KG1 (cell line): ENCODE data around the gene TMEM120B.
"Not testable (repeated sequence)": the region's sequence is repeated elsewhere in the genome, so short reads cannot be mapped to it uniquely, and the experiment has no call there.

Experiments
- DNase-seq: peaks from one replicate; lab custom pipeline; 2025; lab: John Stamatoyannopoulos, UW

The TMEM120B gene

DNA sequence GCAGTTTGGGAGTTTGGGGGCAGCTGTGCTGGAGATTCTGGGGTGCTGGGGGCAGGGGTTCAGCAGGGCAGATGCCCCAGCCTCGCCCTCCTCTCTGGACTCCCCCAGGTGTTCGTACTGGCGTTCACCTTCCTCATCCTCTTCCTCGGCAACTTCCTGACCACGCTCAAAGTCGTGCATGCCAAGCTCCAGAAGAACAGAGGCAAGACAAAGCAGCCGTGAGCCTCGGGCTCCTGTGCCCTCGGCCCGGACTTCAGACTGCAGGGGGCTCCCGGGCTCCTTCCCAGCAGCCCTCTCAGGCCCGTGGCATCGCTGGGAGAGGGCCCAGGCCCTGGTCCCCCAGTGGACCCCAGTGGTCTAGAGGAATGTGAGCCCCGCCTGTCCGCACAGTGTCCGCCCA is 62.9 kb downstream of the TMEM120B start:
- no peak for DNase-seq

DNA sequence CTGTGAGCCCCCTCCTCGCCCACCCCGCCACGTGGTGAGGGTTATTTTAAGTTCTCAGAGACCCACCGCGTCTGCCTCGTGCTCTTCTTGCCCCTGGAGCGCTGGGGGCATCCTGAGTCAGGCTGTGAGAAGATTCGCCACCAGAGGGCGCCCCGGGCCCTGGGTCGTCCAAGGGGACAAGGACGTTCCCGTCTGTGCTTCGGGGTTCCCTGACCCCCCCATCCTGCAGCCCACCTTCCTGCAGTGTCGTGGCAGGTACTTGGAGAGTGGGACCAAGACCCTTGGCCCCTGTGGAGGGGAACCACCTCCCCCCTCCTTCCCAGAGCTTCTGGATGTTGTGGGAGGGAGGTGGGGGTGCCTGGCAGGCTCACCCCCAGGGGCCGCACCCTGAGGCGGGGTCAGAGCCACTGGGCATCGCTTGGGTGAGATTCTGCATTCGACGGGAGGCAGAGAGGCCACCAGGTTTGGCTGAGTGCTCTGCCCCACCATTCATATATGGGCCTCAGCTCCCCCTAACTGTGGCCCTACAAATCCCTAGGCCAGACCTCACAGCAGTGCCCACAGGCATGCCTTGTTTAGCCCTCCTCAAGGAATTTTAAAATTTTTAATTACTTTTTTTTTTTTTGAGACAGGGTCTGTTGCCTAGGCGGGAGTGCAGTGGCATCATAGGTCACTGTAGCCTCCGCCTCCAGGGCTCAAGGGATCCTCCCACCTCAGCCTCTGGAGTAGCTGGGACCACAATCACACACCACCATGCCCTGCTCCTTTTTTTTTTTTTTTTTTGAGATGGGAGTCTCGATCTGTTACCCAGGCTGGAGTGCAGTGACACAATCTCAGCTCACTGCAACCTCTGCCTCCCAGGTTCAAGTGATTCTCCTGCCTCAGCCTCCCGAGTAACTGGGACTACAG is 63.9 kb downstream of the TMEM120B start:
- peak; percentile 37 for DNase-seq

GRCh38 chr12:121778567-121779421 is 66.2 kb downstream of the TMEM120B start:
- DNase-seq: no peak

DNA sequence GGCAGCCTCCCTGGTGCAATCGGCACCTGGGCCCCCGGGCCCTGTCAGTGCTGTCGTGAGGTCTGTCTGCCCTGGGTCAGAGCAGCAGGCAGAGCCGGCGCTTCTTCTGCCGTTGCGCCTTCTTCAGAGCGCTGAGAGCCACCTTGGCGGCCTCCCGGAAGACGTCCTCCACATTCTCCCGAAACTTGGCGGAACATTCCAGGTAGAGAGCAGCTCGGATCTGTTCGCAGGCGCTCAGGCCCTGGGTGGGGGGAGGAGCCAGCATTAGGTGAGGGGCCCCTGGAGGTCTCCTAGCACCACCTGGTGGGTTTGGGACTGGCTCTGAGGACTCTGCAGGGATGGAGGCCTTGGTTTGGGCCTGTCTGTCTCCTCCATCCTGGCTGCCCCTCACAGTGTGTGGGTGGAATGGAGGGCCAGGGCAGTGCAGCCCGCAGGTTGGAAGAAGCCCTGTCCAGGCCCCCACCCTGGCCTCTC is 66.9 kb downstream of the TMEM120B start:
- DNase-seq: no peak

DNA sequence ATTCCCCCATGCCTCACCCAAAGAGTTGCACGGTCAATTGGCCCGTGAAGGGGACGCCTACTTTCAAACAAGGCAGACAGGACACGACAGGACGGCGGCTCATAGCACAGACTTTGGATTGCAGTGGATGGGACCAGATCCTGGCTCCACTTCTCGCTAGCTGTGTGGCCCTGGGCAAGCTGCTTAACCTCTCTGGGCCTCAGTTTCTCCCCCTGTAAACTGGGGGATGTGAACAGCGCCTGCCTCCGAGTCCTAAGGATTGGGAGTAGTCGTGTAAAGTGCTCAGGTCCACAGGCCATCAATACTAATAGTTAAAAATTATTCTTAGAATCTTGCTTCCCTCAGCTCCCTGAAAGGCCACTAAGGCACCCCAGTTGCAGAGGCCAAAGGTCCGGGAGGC is 67.9 kb downstream of the TMEM120B start:
- no peak for DNase-seq

DNA sequence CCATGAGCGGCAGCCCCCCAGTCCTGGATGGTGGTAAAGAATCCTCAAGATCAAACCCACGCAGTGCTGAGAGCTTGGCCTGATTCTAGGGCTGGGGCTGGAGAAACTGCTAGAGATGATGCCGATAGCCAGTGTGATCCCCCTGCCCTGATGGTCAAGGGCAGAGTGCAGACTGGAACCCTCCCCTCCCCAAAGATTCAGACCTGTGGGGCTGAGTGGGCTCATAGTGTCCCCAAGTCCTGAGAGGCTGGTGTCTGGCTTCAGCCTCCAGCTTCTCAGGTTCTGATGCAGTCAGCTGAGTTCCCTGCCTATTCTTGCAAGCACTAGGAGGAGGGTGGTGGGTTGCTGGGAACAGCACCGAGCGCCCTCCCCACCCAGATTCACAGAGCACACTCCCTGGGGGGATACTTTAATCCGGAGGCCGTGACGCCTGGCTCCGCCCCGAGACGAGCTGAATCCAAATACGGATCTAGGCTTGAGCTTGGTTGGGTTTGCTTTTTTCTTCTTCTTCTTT is 69.0 kb downstream of the TMEM120B start:
- no peak for DNase-seq

DNA sequence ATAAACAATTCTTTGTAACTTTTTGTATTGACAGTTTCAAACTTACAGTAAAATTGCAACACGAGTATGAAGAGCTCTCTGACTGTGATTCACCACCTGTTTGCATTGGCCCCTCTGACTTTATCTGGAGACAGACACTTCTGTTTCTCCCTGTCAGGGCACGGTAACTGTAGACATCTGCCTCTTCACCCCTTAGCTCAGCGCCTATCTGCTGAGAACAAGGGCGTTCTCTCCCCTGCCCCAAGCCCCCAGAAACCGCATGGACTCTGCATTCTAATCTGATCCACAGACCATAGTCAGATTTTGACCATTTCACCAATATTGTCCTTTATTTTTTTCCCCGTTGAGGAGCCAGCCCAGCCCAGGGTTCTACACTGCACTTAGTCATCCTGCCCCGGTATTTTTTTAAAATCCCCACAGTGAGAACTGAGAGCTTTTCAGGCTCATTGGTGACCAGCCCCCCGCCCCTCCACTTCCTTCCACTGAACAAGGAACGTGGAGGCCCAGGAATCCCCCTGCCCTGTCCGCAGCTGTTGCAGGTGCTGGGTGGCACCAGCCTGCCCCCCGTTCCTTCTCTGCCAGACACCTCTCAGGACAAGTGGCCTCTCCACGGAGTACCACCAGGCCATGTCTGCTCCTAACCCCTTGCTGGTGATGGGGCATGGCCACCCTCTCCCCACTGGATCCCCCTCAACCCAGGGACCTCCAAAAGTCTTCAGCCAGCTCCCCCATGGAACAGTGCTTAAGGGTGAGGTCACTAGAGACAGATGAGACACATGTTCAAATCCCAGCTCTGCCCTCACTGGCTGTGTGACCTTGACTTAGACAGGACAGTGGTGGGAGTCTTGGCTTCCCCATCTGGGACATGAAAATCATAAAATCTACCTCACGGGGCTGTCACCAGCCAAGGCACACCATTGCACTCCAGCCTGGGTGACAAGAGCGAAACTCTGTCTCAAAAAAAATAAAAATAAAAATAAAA is 69.7 kb downstream of the TMEM120B start:
- no peak for DNase-seq

- DNase-seq: no peak
Observed at GRCh38 chr12:121783766-121784165, 71.2 kb downstream of the TMEM120B start.

DNA sequence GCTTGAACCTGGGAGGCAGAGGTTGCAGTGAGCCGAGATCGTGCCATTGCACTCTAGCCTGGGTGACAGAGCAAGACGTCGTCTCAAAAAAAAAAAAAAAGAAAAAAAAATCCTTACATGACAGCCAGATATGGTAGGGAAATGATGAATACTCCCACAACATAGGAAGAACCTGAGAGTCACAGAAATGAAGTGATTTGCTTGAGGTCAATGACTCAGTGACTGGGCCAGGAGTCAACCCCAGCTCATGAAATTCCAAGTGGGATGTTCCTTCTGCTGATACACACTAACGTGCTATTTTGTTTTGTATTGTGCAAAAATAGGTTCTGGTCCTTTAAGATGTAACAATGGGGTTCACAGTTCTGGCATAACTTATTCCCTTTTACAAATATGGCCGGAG is 71.9 kb downstream of the TMEM120B start:
- DNase-seq: no peak

DNA sequence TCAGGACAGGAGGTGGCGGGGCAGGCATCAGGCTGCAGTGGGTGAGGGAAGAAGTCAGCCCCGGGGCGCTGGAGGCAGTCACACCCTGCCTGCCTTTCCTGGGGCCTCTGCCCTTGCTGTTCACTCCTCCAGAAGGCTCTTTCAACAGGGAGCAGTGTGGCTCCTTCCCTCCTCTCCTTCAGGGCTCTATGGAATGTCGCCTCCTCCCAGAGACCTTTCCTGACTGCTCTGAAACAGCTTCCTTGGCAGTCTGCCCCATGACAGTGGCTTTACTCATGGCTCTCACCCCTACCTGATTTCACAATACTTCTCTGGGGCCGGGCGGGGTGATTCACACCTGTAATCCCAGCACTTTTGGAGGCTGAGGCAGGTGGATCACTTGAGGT is 73.9 kb downstream of the TMEM120B start:
- no peak for DNase-seq

- no peak for DNase-seq
Observed at GRCh38 chr12:121787063-121788025, 74.8 kb downstream of the TMEM120B start.

- no peak for DNase-seq
Observed at GRCh38 chr12:121788176-121788818, 75.7 kb downstream of the TMEM120B start.

GRCh38 chr12:121789233-121789781 is 76.8 kb downstream of the TMEM120B start:
- DNase-seq: peak; percentile 74

DNA sequence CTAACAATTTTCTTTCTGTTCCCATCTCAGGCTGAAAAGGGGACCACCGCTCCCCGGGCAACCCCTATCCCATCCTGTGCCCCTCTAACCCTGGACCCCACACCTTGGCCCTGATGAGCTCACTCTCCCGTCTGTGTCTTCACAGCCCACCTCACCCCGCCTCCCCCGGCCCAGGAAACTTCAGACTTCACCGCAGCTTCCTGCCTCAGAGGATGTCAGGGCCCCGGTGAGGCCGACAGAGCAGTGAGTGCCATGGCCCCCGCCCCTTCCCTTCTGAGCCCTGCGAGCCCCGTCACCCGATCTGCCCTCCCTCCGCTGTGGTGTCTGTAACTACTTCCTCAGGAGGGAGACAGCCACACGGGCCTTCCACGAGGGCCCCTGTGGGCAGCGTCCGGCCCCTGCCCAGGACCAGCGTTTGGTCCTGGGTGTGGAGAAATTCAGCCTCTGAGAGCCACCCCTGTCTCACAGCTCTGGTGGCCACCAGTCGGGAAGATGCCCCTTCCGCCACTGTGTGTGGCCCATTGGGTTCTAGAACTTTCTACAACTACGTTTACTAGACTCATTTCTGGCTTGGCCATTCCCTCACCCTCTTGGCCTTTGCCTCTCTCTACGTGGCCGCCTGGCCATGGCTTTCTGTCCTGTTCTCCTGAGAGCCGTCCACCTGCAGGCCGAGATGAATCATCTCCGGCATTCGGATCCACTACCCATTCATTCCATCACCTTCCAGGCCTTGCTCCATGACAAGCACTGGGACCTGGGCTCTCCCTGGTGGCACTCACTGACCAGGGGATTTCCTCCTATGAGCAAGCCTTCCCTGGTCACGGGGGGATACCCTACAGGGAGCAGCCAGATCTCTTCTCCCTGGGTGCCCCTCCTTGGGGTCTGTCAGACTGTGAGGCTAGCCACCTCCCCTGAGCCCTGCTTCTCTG is 77.5 kb downstream of the TMEM120B start:
- DNase-seq: peak; percentile 93

GRCh38 chr12:121790785-121791184 is 78.2 kb downstream of the TMEM120B start:
- DNase-seq: not testable (repeated sequence)

DNA sequence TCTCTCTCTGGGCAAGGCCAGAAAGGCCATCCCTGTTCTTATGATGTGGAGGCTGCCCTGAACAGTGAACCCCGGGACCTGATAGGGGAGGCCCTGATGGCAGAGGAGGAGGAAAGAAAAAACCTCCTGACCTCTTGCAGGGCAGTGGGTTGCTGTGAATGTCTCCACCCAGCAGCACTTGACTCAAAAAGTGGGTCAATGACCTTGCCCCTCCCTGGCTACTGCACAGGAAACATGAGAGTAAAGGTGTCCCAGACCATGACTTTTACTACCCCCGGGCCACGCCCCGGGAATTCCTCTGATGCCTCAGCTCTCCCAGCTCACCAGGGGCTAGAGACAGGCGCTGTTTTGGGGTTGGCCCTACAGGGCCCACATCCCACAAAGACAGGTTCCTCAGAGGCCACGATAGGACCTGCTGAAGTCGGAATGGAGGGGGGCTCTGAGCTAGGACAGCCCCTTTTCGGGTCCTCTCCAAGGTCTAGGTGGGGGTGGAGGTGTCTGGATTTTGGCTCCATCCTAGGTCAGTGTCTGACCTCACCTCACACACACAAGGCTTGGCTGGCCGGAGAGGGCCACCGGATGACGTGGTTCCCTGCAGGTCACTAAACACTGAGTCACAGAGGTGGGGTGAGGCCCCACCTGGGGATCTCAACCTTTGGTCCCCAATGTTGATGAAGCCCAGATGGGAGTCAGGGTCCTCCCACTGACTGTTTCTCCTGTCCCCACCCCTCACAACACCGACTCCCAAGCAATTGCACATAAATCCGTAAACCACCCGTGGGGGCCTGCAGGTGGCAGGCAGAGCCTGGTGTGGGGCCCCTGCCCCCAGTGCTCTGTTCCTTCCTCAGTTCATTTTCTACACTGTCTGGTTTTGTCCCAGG is 79.4 kb downstream of the TMEM120B start:
- no peak for DNase-seq
